ENCODE measurements around the gene PDGFA. TPM values are rescaled to one million over a fixed set of nuclear protein-coding genes. Genes with fewer than 3 reads are reported as not detected.

PDGFA gene
- total RNA-seq, 1 donor from 2014 or later: 7.6 TPM

- peaks cover 2% of the 10 kb centered on the region for H3K27me3 Mint-ChIP-seq (ENCODE audit: unreplicated experiment)
- DNase-seq: no peak
- no peaks in the 10 kb centered on the region for H3K4me1 Mint-ChIP-seq (ENCODE audit: low read depth, unreplicated experiment)
- H3K36me3 Mint-ChIP-seq (ENCODE audit: unreplicated experiment): no peaks in the 10 kb centered on the region
- peaks cover 1% of the 10 kb centered on the region for H3K9me3 Mint-ChIP-seq (ENCODE audit: unreplicated experiment)
- TF ChIP-seq, protein P1, sequence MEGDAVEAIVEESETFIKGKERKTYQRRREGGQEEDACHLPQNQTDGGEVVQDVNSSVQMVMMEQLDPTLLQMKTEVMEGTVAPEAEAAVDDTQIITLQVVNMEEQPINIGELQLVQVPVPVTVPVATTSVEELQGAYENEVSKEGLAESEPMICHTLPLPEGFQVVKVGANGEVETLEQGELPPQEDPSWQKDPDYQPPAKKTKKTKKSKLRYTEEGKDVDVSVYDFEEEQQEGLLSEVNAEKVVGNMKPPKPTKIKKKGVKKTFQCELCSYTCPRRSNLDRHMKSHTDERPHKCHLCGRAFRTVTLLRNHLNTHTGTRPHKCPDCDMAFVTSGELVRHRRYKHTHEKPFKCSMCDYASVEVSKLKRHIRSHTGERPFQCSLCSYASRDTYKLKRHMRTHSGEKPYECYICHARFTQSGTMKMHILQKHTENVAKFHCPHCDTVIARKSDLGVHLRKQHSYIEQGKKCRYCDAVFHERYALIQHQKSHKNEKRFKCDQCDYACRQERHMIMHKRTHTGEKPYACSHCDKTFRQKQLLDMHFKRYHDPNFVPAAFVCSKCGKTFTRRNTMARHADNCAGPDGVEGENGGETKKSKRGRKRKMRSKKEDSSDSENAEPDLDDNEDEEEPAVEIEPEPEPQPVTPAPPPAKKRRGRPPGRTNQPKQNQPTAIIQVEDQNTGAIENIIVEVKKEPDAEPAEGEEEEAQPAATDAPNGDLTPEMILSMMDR (IDR thresholded peaks at IDR 0.05; ENCODE audit: partially characterized antibody, unreplicated experiment): no peak
- no peak overlapping the region for H3K27ac Mint-ChIP-seq (ENCODE audit: unreplicated experiment)
- H3K4me3 Mint-ChIP-seq (ENCODE audit: unreplicated experiment): no peak overlapping the region
Observed at GRCh38 chr7:550881-551614, 31.4 kb upstream of the PDGFA start.

GRCh38 chr7:549891-550625, 30.4 kb upstream of the PDGFA start:
- Mint-ChIP-seq H3K36me3 (ENCODE audit: unreplicated experiment) (peaks cover 3% of the 10 kb centered on the region), H3K27ac (ENCODE audit: unreplicated experiment) (no peak overlapping the region), H3K9me3 (ENCODE audit: unreplicated experiment) (peaks cover 1% of the 10 kb centered on the region), H3K4me1 (ENCODE audit: low read depth, unreplicated experiment) (no peaks in the 10 kb centered on the region), H3K4me3 (ENCODE audit: unreplicated experiment) (no peak overlapping the region), H3K27me3 (ENCODE audit: unreplicated experiment) (peaks cover 2% of the 10 kb centered on the region)
- TF ChIP-seq, protein P1 (IDR thresholded peaks at IDR 0.05; ENCODE audit: partially characterized antibody, unreplicated experiment): no peak
- no peak for DNase-seq

DNA sequence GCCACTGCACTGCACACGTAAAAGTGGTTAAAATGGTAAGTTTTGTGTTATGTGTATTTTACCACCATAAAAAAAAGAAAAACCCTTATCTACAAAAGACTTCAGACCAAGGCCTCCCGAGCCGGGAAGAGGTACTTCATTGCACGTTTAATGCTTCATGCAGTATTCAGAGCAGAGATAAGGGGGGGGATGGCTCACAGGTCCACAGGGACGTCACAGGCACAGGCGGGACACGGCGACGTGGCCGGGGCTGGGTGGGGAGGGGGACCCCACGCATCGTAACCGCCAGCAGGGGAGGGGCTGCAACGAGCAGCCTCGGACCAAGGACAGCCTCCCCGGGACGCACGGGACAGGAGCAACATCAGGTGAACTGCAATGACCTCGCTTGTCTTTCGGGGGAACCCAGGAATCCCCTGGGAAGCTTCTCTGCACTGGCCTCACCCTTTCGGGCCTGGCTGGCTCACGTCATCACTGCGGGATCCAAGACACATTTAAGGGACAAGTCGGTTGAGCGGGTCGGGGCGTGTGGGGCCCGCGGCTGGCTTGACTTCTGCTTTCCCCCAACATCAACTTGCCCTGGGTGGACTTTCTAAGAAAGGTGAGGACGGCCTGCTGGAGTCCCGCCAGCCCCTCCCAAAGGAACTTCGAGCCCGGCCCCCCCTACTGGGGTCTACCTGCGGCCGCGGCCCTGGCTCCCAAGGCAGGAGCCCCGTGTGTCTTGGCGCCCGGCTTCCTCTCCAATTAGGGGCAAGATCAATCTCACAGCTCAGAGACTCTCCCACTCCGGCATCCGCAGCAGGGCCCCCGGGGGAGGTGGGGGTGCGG, 29.6 kb upstream of the PDGFA start:
- H3K4me1 Mint-ChIP-seq (ENCODE audit: low read depth, unreplicated experiment): no peaks in the 10 kb centered on the region
- peaks cover 1% of the 10 kb centered on the region for H3K9me3 Mint-ChIP-seq (ENCODE audit: unreplicated experiment)
- H3K4me3 Mint-ChIP-seq (ENCODE audit: unreplicated experiment): no peak overlapping the region
- H3K27ac Mint-ChIP-seq (ENCODE audit: unreplicated experiment): no peak overlapping the region
- H3K36me3 Mint-ChIP-seq (ENCODE audit: unreplicated experiment): peaks cover 4% of the 10 kb centered on the region
- TF ChIP-seq, protein P1 (IDR thresholded peaks at IDR 0.05; ENCODE audit: partially characterized antibody, unreplicated experiment): no peak
- H3K27me3 Mint-ChIP-seq (ENCODE audit: unreplicated experiment): peaks cover 2% of the 10 kb centered on the region
- no peak for DNase-seq

GRCh38 chr7:548401-548800, 28.8 kb upstream of the PDGFA start:
- Mint-ChIP-seq H3K4me1 (ENCODE audit: low read depth, unreplicated experiment) (no peaks in the 10 kb centered on the region), H3K27me3 (ENCODE audit: unreplicated experiment) (peaks cover 2% of the 10 kb centered on the region), H3K9me3 (ENCODE audit: unreplicated experiment) (peaks cover 1% of the 10 kb centered on the region), H3K36me3 (ENCODE audit: unreplicated experiment) (peaks cover 4% of the 10 kb centered on the region), H3K27ac (ENCODE audit: unreplicated experiment) (no peak overlapping the region), H3K4me3 (ENCODE audit: unreplicated experiment) (no peak overlapping the region)
- TF ChIP-seq, protein P1 (IDR thresholded peaks at IDR 0.05; ENCODE audit: partially characterized antibody, unreplicated experiment): no peak
- no peak for DNase-seq

Data from glutamatergic neuron (in vitro differentiated cells).